MM.1S (cell line): ENCODE data around the gene FER.

Source experiments
- EZH2phosphoT487 ChIP-seq: fragments of 300-600 bp; sonication (generic); IDR thresholded peaks from 2 replicates; pipeline ENCODE4 v1.6.1; 2018; ENCODE audit warnings: antibody characterized with exemption, low read length
- TF ChIP-seq, protein P1 (sequence below): fragments of 300-600 bp; sonication (generic); IDR thresholded peaks from 2 replicates; pipeline ENCODE4 v1.5.1; 2016; ENCODE audit warnings: antibody characterized with exemption, low read length, mixed read lengths

DNA sequence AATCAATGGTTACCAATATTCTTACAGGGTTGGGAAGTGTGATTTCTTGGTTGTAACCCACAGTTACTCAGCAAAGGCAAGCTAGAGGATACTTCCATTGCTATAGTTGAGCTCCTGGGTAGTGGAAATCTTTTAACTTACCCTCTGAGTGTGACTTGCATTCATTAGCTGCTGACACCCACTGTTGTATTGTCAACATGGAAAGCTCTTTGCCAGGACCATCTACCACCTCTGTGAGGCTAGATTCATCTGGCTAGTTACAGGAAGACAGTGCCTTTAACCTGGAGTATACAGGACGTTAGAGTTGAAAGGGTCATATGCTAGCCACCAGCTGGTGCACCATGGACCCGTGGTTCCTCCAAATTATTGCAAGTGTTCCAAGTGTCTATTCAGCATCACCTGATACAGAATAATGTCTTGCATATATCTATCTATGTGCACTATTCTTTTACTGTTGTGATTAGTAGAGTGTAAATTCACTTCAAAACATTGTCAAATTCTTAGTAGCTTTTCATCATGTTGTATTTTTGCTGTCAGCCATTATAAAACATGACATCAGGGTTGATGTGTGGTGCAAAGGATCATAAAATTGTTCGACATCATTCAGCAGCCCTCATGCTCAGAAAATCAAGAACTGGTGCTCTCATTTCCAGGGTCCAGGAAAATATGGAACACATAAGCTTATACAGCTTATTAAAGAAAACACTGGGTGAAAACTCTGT, 423.1 kb downstream of the FER start:
- TF ChIP-seq, protein P1, sequence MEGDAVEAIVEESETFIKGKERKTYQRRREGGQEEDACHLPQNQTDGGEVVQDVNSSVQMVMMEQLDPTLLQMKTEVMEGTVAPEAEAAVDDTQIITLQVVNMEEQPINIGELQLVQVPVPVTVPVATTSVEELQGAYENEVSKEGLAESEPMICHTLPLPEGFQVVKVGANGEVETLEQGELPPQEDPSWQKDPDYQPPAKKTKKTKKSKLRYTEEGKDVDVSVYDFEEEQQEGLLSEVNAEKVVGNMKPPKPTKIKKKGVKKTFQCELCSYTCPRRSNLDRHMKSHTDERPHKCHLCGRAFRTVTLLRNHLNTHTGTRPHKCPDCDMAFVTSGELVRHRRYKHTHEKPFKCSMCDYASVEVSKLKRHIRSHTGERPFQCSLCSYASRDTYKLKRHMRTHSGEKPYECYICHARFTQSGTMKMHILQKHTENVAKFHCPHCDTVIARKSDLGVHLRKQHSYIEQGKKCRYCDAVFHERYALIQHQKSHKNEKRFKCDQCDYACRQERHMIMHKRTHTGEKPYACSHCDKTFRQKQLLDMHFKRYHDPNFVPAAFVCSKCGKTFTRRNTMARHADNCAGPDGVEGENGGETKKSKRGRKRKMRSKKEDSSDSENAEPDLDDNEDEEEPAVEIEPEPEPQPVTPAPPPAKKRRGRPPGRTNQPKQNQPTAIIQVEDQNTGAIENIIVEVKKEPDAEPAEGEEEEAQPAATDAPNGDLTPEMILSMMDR, result no peak
- no peak for TF ChIP-seq EZH2phosphoT487
